CD14-positive monocyte (primary cell): Measurements from ENCODE around the gene BBLN. TPM values are rescaled to one million over a fixed set of nuclear protein-coding genes. Genes with fewer than 3 reads are reported as not detected.

Experiments used
- DNase-seq, 3 donors: peaks; one replicate each; pipeline ENCODE4 v3.0.0-alpha.2; 2011 to 2022
- H2AFZ ChIP-seq: 2 replicates; pipeline ENCODE4 v1.6.0; 2012; ENCODE audit warnings: mild to moderate bottlenecking, low read depth, low read length, inconsistent platforms; ENCODE audit not compliant: insufficient read depth, poor library complexity, severe bottlenecking
- H3K27ac ChIP-seq, 2 donors: 1 replicate in 1 of 2; 2 replicates in 1 of 2; pipeline ENCODE4 v1.5.1; 2012 to 2013; ENCODE audit warnings: low read length in 2 of 2, control low read depth in 1 of 2, inconsistent platforms in 1 of 2, low read depth in 1 of 2, mild to moderate bottlenecking in 1 of 2
- H3K27me3 ChIP-seq, 2 donors: one replicate each; pipeline versions ENCODE4 v1.6.0 to v1.6.1; 2011 to 2013; ENCODE audit warnings: low read length in 2 of 2; ENCODE audit not compliant: control insufficient read depth in 2 of 2, insufficient read depth in 2 of 2
- H3K36me3 ChIP-seq, 2 donors: replicated peaks in 1 of 2; 1 replicate in 1 of 2; 2 replicates in 1 of 2; pipeline versions ENCODE4 v1.5.1 to v1.6.1; 2012 to 2013; ENCODE audit warnings: low read length in 2 of 2, control low read depth in 1 of 2, inconsistent platforms in 1 of 2, mild to moderate bottlenecking in 1 of 2; ENCODE audit not compliant: insufficient read depth in 2 of 2, control insufficient read depth in 1 of 2
- H3K4me1 ChIP-seq, 2 donors: 1 replicate in 1 of 2; 2 replicates in 1 of 2; pipeline versions ENCODE4 v1.5.1 to v1.6.1; 2012 to 2013; ENCODE audit warnings: low read length in 2 of 2, control low read depth in 1 of 2, inconsistent platforms in 1 of 2, mild to moderate bottlenecking in 1 of 2, moderate library complexity in 1 of 2; ENCODE audit not compliant: insufficient read depth in 2 of 2, control insufficient read depth in 1 of 2
- H3K4me2 ChIP-seq: replicated peaks from 2 replicates; pipeline ENCODE3; 2012; ENCODE audit warnings: low read length, moderate library complexity, mild to moderate bottlenecking; ENCODE audit not compliant: poor library complexity, severe bottlenecking; ENCODE audit errors: extremely low read depth
- H3K4me3 ChIP-seq, 3 experiments: fragments of 200-600 bp in 1 of 3; sonication (generic) in 1 of 3; replicated peaks in 1 of 3; 1 replicate in 2 of 3; 2 replicates in 1 of 3; pipeline ENCODE4 v1.5.1; 2011 to 2013; ENCODE audit warnings: low read length in 3 of 3, mild to moderate bottlenecking in 3 of 3, control low read depth in 2 of 3, low read depth in 2 of 3, inconsistent platforms in 1 of 3, moderate library complexity in 1 of 3
- H3K79me2 ChIP-seq: 2 replicates; pipeline ENCODE4 v1.6.0; 2012; ENCODE audit warnings: mild to moderate bottlenecking, control low read depth, inconsistent platforms, low read length, moderate library complexity; ENCODE audit not compliant: insufficient read depth
- H3K9ac ChIP-seq: 2 replicates; pipeline ENCODE4 v1.6.0; 2017; ENCODE audit warnings: low read length, mild to moderate bottlenecking; ENCODE audit not compliant: insufficient read depth, poor library complexity, severe bottlenecking
- H3K9me3 ChIP-seq, 2 donors: replicated peaks in 1 of 2; 1 replicate in 1 of 2; 2 replicates in 1 of 2; pipeline versions ENCODE4 v1.5.1 to v1.6.1; 2012 to 2013; ENCODE audit warnings: low read length in 2 of 2, control low read depth in 1 of 2; ENCODE audit not compliant: control insufficient read depth in 1 of 2, insufficient read depth in 1 of 2
- H4K20me1 ChIP-seq: 2 replicates; pipeline ENCODE4 v1.6.0; 2012; ENCODE audit warnings: mild to moderate bottlenecking, low read length, control low read depth, moderate library complexity; ENCODE audit not compliant: insufficient read depth
- H3K27ac Mint-ChIP-seq, 7 donors: one replicate each; pipeline ENCODE4 v1.8.0; 2020; ENCODE audit warnings: mild to moderate bottlenecking in 7 of 7, mixed read lengths in 7 of 7, moderate library complexity in 6 of 7, inconsistent platforms in 2 of 7
- H3K27me3 Mint-ChIP-seq, 3 donors: one replicate each; pipeline ENCODE4 v1.8.0; 2021 to 2022; ENCODE audit warnings: low read depth in 3 of 3, mild to moderate bottlenecking in 3 of 3, mixed read lengths in 3 of 3, moderate library complexity in 3 of 3, inconsistent platforms in 1 of 3
- H3K36me3 Mint-ChIP-seq, 2 donors: one replicate each; pipeline ENCODE4 v1.8.0; 2020; ENCODE audit warnings: mixed read lengths in 2 of 2, inconsistent platforms in 1 of 2, mild to moderate bottlenecking in 1 of 2
- H3K4me1 Mint-ChIP-seq: one replicate; pipeline ENCODE4 v1.8.0; 2020; ENCODE audit warnings: mild to moderate bottlenecking, mixed read lengths
- H3K4me3 Mint-ChIP-seq, 2 donors: one replicate each; pipeline ENCODE4 v1.8.0; 2020; ENCODE audit warnings: mild to moderate bottlenecking in 2 of 2, mixed read lengths in 2 of 2, moderate library complexity in 1 of 2
- H3K9me3 Mint-ChIP-seq, 7 donors: one replicate each; pipeline ENCODE4 v1.8.0; 2020 to 2022; ENCODE audit warnings: mixed read lengths in 7 of 7, mild to moderate bottlenecking in 6 of 7, moderate library complexity in 6 of 7, inconsistent platforms in 2 of 7
- CTCF ChIP-seq: fragments of 200-600 bp; IDR thresholded peaks from one replicate; pipeline ENCODE4 v1.8.0; 2022; ENCODE audit warnings: antibody characterized with exemption, mild to moderate bottlenecking
- WGBS: methylation state at CpG from one replicate; pipeline ENCODE4 v1.1.5; 2013; ENCODE audit warnings: missing lambda C conversion rate; ENCODE audit not compliant: insufficient coverage; 5-methylcytosine and 5-hydroxymethylcytosine counted together
- intact Hi-C, 2 donors: fragments of 100-400 bp; cut with micrococcal nuclease; formaldehyde crosslinking; loops; one replicate each; pipeline versions ENCODE4 v1.15.0 to v1.15.1; 2023
- polyA plus RNA-seq, 3 donors: library from polyadenylated mRNA; depleted of rRNA in 1 of 3; unstranded in 2 of 3; stranded (reverse) in 1 of 3; fragments of 300-500 nt in 2 of 3; fragments of >200 nt in 1 of 3; fragmentation: Illumina TruSeq in 2 of 3; gene quantifications; 1 replicate in 2 of 3; 2 replicates in 1 of 3; pipeline ENCODE4 v1.2.3, GENCODE V29; 2012 to 2021

Gene BBLN
- polyA plus RNA-seq, 3 donors = 51.5 to 74.8 (median 54.5) TPM

GRCh38 chr9:128166169-128166568, 6.1 kb downstream of the BBLN start:
- Histone ChIP-seq H3K4me3 (no peak overlapping the region), H3K27ac (no peak overlapping the region), H3K27me3 (no peaks in the 10 kb centered on the region), H3K36me3 (peaks cover 64 to 76% of the 10 kb centered on the region in 2 donors), H3K4me1 (peaks cover 2% of the 10 kb centered on the region in 2 donors), H3K4me2 (no peak overlapping the region), H4K20me1 (no peaks in the 10 kb centered on the region), H3K79me2 (peaks cover 1% of the 10 kb centered on the region), H3K9ac (no peak overlapping the region), H3K9me3 (no peaks in the 10 kb centered on the region), H2AFZ (no peak overlapping the region)
- Mint-ChIP-seq H3K4me3 (no peak overlapping the region), H3K27me3 (peaks cover 0 to 5% (median 0%) of the 10 kb centered on the region in 3 donors), H3K9me3 (no peaks in the 10 kb centered on the region), H3K4me1 (peaks cover 5% of the 10 kb centered on the region), H3K36me3 (peaks cover 59 to 81% of the 10 kb centered on the region in 2 donors), H3K27ac (no peak overlapping the region)
- 100% methylated on average over 4 of the region's 18 CpGs for WGBS
- no peak for TF ChIP-seq CTCF
- no peak for DNase-seq
- intact Hi-C loops = no loop called here

GRCh38 chr9:128167209-128167608, 7.1 kb downstream of the BBLN start:
- Histone ChIP-seq H2AFZ (no peak overlapping the region), H3K27ac (no peak overlapping the region)
- peaks cover 59 to 84% of the 10 kb centered on the region in 2 donors for H3K36me3 Mint-ChIP-seq

More at GRCh38 chr9:128167209-128167608, 7.1 kb downstream of the BBLN start:
- intact Hi-C loops = no loop called here
- Mint-ChIP-seq H3K4me3 (no peak overlapping the region), H3K4me1 (peaks cover 2% of the 10 kb centered on the region), H3K27me3 (peaks cover 0 to 5% (median 0%) of the 10 kb centered on the region in 3 donors), H3K9me3 (no peaks in the 10 kb centered on the region), H3K27ac (peak overlapping the region in 2 of 7 donors; percentile 38 to 74)
- Histone ChIP-seq H3K4me3 (no peak overlapping the region), H3K4me1 (no peaks in the 10 kb centered on the region), H3K36me3 (peaks cover 64 to 74% of the 10 kb centered on the region in 2 donors), H3K27me3 (no peaks in the 10 kb centered on the region), H3K4me2 (no peak overlapping the region), H3K79me2 (no peaks in the 10 kb centered on the region), H4K20me1 (no peaks in the 10 kb centered on the region), H3K9me3 (no peaks in the 10 kb centered on the region), H3K9ac (no peak overlapping the region)
- TF ChIP-seq CTCF = no peak
- DNase-seq = no peak
- WGBS = 100% methylated on average over 2 of the region's 4 CpGs
